COLO668 (cell line): Measurements from ENCODE around the gene APP.
"Not testable (repeated sequence)": the region's sequence is repeated elsewhere in the genome, so short reads cannot be mapped to it uniquely, and the experiment has no call there.

Experiments
- DNase-seq: peaks from one replicate; lab custom pipeline; 2025; ENCODE audit not compliant: unreplicated experiment; lab: John Stamatoyannopoulos, UW

The APP gene

GRCh38 chr21:26165331-26165730, 5.2 kb downstream of the APP start:
- no peak for DNase-seq

- no peak for DNase-seq
These were observed 6.3 kb downstream of the APP start for GRCh38 chr21:26164311-26164710.

- DNase-seq = no peak
These were observed 8.5 kb downstream of the APP start for GRCh38 chr21:26162081-26162480.

- DNase-seq = no peak
These were observed 10.7 kb downstream of the APP start for GRCh38 chr21:26159869-26160268.

GRCh38 chr21:26157801-26158200, 12.8 kb downstream of the APP start:
- DNase-seq = no peak

- DNase-seq = no peak
These were observed 15.8 kb downstream of the APP start for GRCh38 chr21:26154753-26155152.

- no peak for DNase-seq
These were observed 16.8 kb downstream of the APP start for GRCh38 chr21:26153758-26154157.

- DNase-seq = no peak
These were observed 21.7 kb downstream of the APP start for GRCh38 chr21:26148840-26149354.

GRCh38 chr21:26148071-26148839, 22.3 kb downstream of the APP start:
- DNase-seq = no peak

GRCh38 chr21:26147535-26147934, 23.0 kb downstream of the APP start:
- no peak for DNase-seq

- DNase-seq = no peak
These were observed 23.9 kb downstream of the APP start for GRCh38 chr21:26146681-26147080.

GRCh38 chr21:26144031-26144430, 26.5 kb downstream of the APP start:
- DNase-seq = no peak

- no peak for DNase-seq
These were observed 28.2 kb downstream of the APP start for GRCh38 chr21:26142363-26142762.

GRCh38 chr21:26140926-26141325, 29.6 kb downstream of the APP start:
- no peak for DNase-seq

GRCh38 chr21:26140164-26140579, 30.4 kb downstream of the APP start:
- peak; percentile 47 for DNase-seq

- DNase-seq = no peak
These were observed 31.8 kb downstream of the APP start for GRCh38 chr21:26138615-26139257.

- no peak for DNase-seq
These were observed 33.0 kb downstream of the APP start for GRCh38 chr21:26137379-26138060.

GRCh38 chr21:26136671-26137070, 33.9 kb downstream of the APP start:
- no peak for DNase-seq

- no peak for DNase-seq
These were observed 35.0 kb downstream of the APP start for GRCh38 chr21:26135520-26135919.

GRCh38 chr21:26131554-26131953, 39.0 kb downstream of the APP start:
- DNase-seq = no peak

- not testable (repeated sequence) for DNase-seq
These were observed 39.5 kb downstream of the APP start for GRCh38 chr21:26131053-26131452.
